ENCODE measurements around the gene GVQW3.

Gene GVQW3

DNA sequence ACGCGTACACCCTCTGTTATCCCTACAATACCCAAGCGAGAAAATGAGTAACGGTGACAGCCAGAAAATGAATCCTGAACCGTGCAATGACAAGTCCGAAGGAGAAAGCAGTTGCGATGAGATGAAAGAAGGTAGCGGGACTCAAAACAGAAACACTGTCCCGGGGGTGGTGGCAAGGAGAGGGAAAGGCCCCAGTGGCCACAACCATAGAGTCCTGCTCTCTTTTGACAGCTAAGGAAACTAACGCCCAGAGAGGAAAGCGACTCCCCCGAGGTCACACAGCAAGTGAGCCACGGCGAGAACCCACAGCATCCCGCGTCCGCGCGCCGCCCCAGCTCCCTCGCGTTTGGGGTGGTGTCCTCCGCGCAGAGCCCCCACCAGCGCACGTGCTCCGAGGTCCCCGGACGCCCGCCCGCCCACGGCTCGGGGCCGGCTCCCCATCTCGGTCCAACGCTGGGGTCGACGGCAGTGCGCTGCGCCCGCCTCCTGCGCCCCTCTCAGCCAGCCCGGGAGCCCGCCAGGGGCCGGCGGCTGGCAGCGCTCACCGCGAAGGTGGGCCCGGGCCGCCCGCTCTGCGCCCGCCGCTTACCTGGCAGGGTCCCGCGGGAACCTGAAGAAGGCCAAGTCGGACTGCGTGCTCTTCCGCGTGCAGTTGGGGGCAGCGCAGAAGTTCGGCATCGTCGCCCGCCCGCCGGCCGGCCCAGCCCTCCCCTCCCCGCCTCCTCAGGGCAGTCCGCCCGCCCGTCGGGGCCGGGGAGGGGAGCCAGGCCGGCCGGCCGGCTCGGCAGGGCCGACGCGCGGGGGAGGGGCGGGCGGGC, 755 bp upstream of the GVQW3 start:
- peak overlapping the region; percentile 56 for H3K4me3 ChIP-seq (ENCODE audit: low read depth, low read length)
- no peak for DNase-seq (ENCODE audit: low read depth)
- TF ChIP-seq, protein P1, sequence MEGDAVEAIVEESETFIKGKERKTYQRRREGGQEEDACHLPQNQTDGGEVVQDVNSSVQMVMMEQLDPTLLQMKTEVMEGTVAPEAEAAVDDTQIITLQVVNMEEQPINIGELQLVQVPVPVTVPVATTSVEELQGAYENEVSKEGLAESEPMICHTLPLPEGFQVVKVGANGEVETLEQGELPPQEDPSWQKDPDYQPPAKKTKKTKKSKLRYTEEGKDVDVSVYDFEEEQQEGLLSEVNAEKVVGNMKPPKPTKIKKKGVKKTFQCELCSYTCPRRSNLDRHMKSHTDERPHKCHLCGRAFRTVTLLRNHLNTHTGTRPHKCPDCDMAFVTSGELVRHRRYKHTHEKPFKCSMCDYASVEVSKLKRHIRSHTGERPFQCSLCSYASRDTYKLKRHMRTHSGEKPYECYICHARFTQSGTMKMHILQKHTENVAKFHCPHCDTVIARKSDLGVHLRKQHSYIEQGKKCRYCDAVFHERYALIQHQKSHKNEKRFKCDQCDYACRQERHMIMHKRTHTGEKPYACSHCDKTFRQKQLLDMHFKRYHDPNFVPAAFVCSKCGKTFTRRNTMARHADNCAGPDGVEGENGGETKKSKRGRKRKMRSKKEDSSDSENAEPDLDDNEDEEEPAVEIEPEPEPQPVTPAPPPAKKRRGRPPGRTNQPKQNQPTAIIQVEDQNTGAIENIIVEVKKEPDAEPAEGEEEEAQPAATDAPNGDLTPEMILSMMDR (IDR thresholded peaks at IDR 0.05; ENCODE audit: control insufficient read depth, extremely low read depth, insufficient read depth) = no peak

DNA sequence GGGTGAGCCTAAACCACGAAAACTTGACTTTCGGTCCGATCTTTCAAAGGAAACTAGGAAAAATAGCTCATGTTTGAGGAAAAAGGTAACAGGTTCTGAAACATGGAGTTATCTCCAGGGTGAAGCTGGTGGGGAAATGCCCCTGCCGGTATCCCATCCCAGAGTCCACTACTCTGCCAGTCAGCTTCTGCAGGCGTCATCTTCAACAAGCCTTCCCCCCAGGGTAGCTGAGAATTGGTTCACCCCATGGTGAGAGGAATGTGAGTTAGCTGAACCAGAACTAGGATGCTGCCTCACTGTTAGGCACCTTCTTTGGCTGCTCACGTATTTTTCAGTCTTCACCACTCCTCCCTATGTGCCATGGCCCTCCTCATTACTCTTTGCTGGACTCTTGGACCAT, 1.1 kb downstream of the GVQW3 start:
- TF ChIP-seq, protein P1 (IDR thresholded peaks at IDR 0.05; ENCODE audit: control insufficient read depth, extremely low read depth, insufficient read depth) = no peak
- DNase-seq (ENCODE audit: low read depth) = no peak
- H3K4me3 ChIP-seq (ENCODE audit: low read depth, low read length) = peak overlapping the region; percentile 56

DNA sequence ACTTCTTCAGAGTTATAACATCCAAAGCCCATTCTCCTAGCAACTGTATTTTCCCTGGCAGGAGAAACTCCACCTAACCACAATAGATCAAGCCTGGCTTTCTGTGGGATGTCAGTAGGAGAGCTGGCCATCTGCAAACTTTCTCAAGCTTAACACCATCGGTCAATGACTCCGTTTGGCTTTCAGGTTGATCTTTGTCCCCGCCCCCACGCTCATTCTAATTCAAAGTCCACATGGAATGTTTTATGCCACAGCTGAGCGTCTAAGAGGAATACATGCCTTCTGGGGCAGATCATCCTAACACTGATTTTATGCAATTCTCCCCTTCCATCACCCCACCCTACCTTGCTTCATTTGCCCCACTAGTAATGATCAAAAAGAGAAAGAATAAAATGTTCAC, 4.8 kb downstream of the GVQW3 start:
- TF ChIP-seq, protein P1 (IDR thresholded peaks at IDR 0.05; ENCODE audit: control insufficient read depth, extremely low read depth, insufficient read depth) = no peak
- H3K4me3 ChIP-seq (ENCODE audit: low read depth, low read length) = no peak overlapping the region
- no peak for DNase-seq (ENCODE audit: low read depth)

DNA sequence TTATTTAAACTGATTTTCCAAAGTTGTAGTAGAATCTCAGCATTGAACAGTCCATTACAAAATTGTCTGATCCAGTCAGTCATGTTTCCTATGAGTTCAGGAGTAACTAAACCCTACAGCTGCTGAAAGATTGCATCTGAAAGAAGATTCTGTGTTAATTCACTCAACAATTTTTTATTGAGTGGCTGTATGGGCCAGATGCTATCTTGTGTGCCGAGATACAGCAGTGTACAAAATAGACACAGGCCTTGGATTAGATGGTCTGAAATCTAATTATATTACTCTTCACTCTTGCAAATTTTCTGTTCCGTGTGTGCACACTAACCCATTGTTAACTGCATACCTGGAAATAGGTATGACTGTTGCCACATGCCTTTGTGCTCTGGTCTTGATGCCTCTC, 7.3 kb downstream of the GVQW3 start:
- TF ChIP-seq, protein P1 (IDR thresholded peaks at IDR 0.05; ENCODE audit: control insufficient read depth, extremely low read depth, insufficient read depth) = no peak
- H3K4me3 ChIP-seq (ENCODE audit: low read depth, low read length) = no peak overlapping the region
- DNase-seq (ENCODE audit: low read depth) = no peak

DNA sequence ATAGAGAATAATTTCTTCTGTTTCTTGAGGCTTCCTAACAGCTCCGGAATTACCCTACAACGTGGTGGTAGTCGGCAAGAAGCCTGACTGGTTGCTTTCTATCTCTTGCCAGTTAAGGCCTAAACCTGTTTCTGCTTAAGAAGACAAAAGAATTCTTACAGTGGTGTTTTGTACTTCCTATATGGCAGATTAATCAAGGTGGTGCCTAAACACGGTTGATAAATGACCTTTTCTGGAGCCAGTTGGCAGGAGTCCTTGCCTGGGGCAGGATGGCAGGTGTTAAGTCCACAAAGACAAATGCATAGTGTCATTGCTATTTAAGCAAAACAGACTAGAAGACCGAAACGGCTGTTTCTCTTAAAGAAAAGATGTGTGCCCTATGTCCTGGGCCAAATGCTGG, 9.9 kb downstream of the GVQW3 start:
- TF ChIP-seq, protein P1 (IDR thresholded peaks at IDR 0.05; ENCODE audit: control insufficient read depth, extremely low read depth, insufficient read depth) = no peak
- no peak overlapping the region for H3K4me3 ChIP-seq (ENCODE audit: low read depth, low read length)
- DNase-seq (ENCODE audit: low read depth) = peak; percentile 23

DNA sequence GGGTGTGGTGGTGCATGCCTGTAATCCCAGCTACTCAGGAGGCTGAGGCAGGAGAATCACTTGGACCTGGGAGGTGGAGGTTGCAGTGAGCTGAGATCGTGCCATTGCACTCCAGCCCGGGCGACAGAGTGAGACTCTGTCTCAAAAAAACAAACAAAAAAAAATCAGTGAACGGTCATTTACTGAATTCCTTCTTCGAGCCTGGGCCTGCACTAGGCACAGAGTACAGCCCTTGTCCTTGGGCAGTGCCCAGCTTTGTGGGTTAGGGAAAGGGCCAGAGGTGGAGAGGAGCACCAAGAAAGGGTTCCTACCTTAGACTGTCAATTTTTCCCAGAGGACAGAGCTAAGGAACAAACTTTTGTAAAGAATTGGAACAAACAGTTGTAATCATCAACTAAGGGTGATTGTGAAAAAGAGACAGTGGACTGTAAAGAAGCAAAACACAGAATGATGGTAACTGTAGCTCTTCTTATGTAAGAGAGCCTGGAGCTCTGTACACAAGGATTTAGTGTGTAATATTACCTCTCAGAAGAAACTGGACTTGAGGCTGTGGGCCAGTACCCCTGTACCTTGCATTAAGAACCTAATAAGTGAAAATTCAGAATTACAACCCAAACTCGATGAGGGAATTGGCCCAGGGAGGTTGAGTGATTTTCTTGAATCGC, 10.8 kb downstream of the GVQW3 start:
- TF ChIP-seq, protein P1 (IDR thresholded peaks at IDR 0.05; ENCODE audit: control insufficient read depth, extremely low read depth, insufficient read depth) = no peak
- no peak for DNase-seq (ENCODE audit: low read depth)
- no peak overlapping the region for H3K4me3 ChIP-seq (ENCODE audit: low read depth, low read length)

Data from LNCaP clone FGC (cell line).